ENCODE data around the gene SPATA2. TPM values are rescaled to one million over a fixed set of nuclear protein-coding genes. Genes with fewer than 3 reads are reported as not detected.

Gene SPATA2
- total and polyA plus RNA-seq, 2 of the 8 experiments (the other 6 are each of a cell fraction or from before 2014, with no cell fraction given) = 11.0 to 13.0 TPM

GRCh38 chr20:49907405-49908257 is 7.7 kb downstream of the SPATA2 start:
- no peak overlapping the region for H3K14ac ChIP-seq (ENCODE audit: insufficient read length)
- H2BK12ac ChIP-seq (ENCODE audit: low read depth, low read length) = no peak overlapping the region
- no peak for FAIRE-seq
- TF ChIP-seq HDAC6 (IDR thresholded peaks at IDR 0.05; ENCODE audit: low read depth, low read length) (no peak), EGR1 (IDR thresholded peaks at IDR 0.05; ENCODE audit: borderline replicate concordance, low read depth, low read length) (no peak), NRF1 (IDR thresholded peaks at IDR 0.05; ENCODE audit: low read depth, low read length) (no peak), CHD1 (IDR thresholded peaks at IDR 0.05; ENCODE audit: low read depth, low read length) (no peak), POU5F1 (IDR thresholded peaks at IDR 0.05; ENCODE audit: low read depth, low read length) (no peak), EZH2 (IDR thresholded peaks at IDR 0.05; ENCODE audit: low read depth, low read length, severe bottlenecking) (no peak), RXRA (IDR thresholded peaks at IDR 0.05; ENCODE audit: insufficient read depth, low read depth, low read length) (no peak), CTBP2 (IDR thresholded peaks at IDR 0.05; ENCODE audit: borderline replicate concordance, insufficient read depth, insufficient read length, low read length) (no peak), GABPA (IDR thresholded peaks at IDR 0.05; ENCODE audit: borderline replicate concordance, insufficient read depth, low read length) (no peak)
- H3K18ac ChIP-seq (ENCODE audit: extremely low read depth, low read length) = no peak overlapping the region
- ChIA-PET POLR2A (ENCODE audit: partially characterized antibody) (interaction anchor here (1.6 to 2.8 kb wide), 2 partner anchors 16 to 59 kb away, joined by 4 to 7 read pairs; no protein-coding TSS in a partner anchor), CTCF (ENCODE audit: partially characterized antibody) (interaction anchor here (0.5 to 16.4 kb wide), 7 partner anchors 8 to 1716 kb away, joined by 3 to 199 read pairs (median 4); no protein-coding TSS in a partner anchor)
- no peak overlapping the region for H3K4me2 ChIP-seq (ENCODE audit: insufficient read depth in 1 of 2, low read depth in 2 of 2, low read length in 2 of 2)
- H2AK5ac ChIP-seq (ENCODE audit: low read depth, low read length) = no peak overlapping the region
- peaks cover 3 to 29% (median 9%) of the 10 kb centered on the region in 4 experiments; a peak in 5 of 8 replicates for H3K36me3 ChIP-seq (ENCODE audit: control insufficient read depth in 2 of 4, insufficient read depth in 4 of 4, low read length in 3 of 4)
- 91% methylated on average over 19 of the region's 19 CpGs; no CpG with 5 or more reads in 1 of the 2 experiments for WGBS, 2 experiments (ENCODE audit: extremely low coverage in 1 of 2, insufficient coverage in 1 of 2, insufficient read length in 1 of 2, insufficient replicate concordance in 2 of 2, low coverage in 1 of 2, low lambda C conversion rate in 2 of 2, missing lambda C conversion rate in 1 of 2)
- H4K91ac ChIP-seq (replicated peaks; ENCODE audit: insufficient read length, low read length) = no peak overlapping the region
- H3K23ac ChIP-seq (ENCODE audit: insufficient read length) = no peak overlapping the region
- DNase-seq (ENCODE audit: low read depth in 1 of 2, low spot score in 2 of 2) = no peak
- no peaks in the 10 kb centered on the region for H3K23me2 ChIP-seq (ENCODE audit: low read depth, low read length)
- H2BK120ac ChIP-seq (replicated peaks; ENCODE audit: low read depth, low read length) = no peak overlapping the region
- H2AFZ ChIP-seq (ENCODE audit: low read length) = no peak overlapping the region
- H3K4me1 ChIP-seq (replicated peaks in 1 of 4; ENCODE audit: control insufficient read depth in 3 of 4, insufficient read depth in 4 of 4, low read length in 3 of 4) = no peaks in the 10 kb centered on the region
- H3K4ac ChIP-seq (replicated peaks; ENCODE audit: insufficient read length, low read depth, low read length) = no peak overlapping the region
- no peak overlapping the region for H3K56ac ChIP-seq (replicated peaks; ENCODE audit: insufficient read length, low read depth, low read length)
- H3K9ac ChIP-seq (replicated peaks in 1 of 4; ENCODE audit: extremely low read depth in 1 of 4, low read depth in 3 of 4, low read length in 3 of 4) = no peak overlapping the region
- H2BK15ac ChIP-seq (ENCODE audit: low read length) = no peak overlapping the region
- no peak overlapping the region for H4K5ac ChIP-seq (ENCODE audit: insufficient read length, low read depth, low read length)
- H3K79me2 ChIP-seq (ENCODE audit: control insufficient read depth in 1 of 2, insufficient read depth in 2 of 2, low read length in 2 of 2) = peaks cover 0 to 29% of the 10 kb centered on the region in 2 experiments; a peak in 2 of 4 replicates
- no peak overlapping the region for H4K8ac ChIP-seq (ENCODE audit: extremely low read depth, insufficient read depth, low read length)
- no peak overlapping the region for H3K27ac ChIP-seq (ENCODE audit: low read depth, low read length)
- H4K20me1 ChIP-seq (replicated peaks in 1 of 2; ENCODE audit: control insufficient read depth in 1 of 2, insufficient read depth in 2 of 2, low read length in 2 of 2) = peaks cover 2 to 26% of the 10 kb centered on the region in 2 experiments
- H3K4me3 ChIP-seq (ENCODE audit: extremely low read depth in 1 of 4, insufficient read depth in 2 of 4, low read depth in 3 of 4, low read length in 4 of 4) = no peak overlapping the region
- H3K79me1 ChIP-seq (ENCODE audit: low read depth, low read length) = peaks cover 9% of the 10 kb centered on the region
- no peak overlapping the region for H2BK20ac ChIP-seq (ENCODE audit: low read length)
- no peaks in the 10 kb centered on the region for H3K9me3 ChIP-seq (ENCODE audit: insufficient read depth in 2 of 2, low read depth in 1 of 2, low read length in 1 of 2)
- no peak overlapping the region for H2BK5ac ChIP-seq (ENCODE audit: low read depth, low read length)
- no peaks in the 10 kb centered on the region for H3K27me3 ChIP-seq (replicated peaks in 1 of 4; ENCODE audit: control insufficient read depth in 3 of 4, extremely low read depth in 1 of 4, insufficient read depth in 3 of 4, low read length in 3 of 4)

All from H1 (cell line).